Prostate gland (tissue), 2 donors: ENCODE results near the gene S100A5.

Experiments used
- CTCF ChIP-seq, 4 experiments: fragments of 200-600 bp in 2 of 4; fragments of 450-650 bp in 2 of 4; sonication (generic) in 2 of 4; IDR thresholded peaks; 1 replicate in 3 of 4; 2 replicates in 1 of 4; pipeline ENCODE4 v1.5.1; 2016 to 2019; ENCODE audit warnings: antibody characterized with exemption in 4 of 4, mild to moderate bottlenecking in 2 of 4, moderate library complexity in 2 of 4
- POLR2A ChIP-seq: fragments of 450-650 bp; IDR thresholded peaks from one replicate; pipeline ENCODE4 v1.6.1; 2016; ENCODE audit warnings: antibody characterized with exemption, mild to moderate bottlenecking

GRCh38 chr1:153567621-153568366 lies 27.1 kb upstream of the S100A5 start:
- TF ChIP-seq CTCF (IDR thresholded peaks at IDR 0.05) (no peak), POLR2A (no peak)
